Measurements from ENCODE around the gene SAP30L. TPM values are rescaled to one million over a fixed set of nuclear protein-coding genes. Genes with fewer than 3 reads are reported as not detected.
A peak's percentile ranks its signal among the peaks of the same experiment; 100 is the strongest.

SAP30L gene
- total RNA-seq, 1 experiment from 2014 or later = 59.2 TPM

GRCh38 chr5:154419236-154419635, 26.6 kb upstream of the SAP30L start:
- no peak for DNase-seq (ENCODE audit: low read depth)

DNA sequence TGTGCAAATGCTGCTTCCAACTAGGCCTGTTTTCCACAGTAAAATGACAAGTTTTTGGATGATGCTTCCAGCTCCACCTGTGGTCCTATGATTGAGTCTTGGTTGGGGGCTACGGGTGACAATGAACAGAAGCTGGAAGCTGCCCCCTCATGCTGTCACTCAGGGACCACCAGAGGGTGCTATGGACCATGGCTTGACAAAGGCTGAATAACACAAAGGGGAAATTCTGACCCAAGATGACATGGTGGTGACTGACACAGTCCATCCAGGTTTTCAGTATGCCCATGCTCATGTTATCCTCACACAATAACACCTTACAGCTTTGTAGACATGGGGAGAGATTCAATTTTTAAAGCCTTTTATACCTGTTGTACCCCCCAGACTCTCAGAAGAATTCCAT, 23.9 kb upstream of the SAP30L start:
- peak; percentile 24 for DNase-seq (ENCODE audit: low read depth)

DNA sequence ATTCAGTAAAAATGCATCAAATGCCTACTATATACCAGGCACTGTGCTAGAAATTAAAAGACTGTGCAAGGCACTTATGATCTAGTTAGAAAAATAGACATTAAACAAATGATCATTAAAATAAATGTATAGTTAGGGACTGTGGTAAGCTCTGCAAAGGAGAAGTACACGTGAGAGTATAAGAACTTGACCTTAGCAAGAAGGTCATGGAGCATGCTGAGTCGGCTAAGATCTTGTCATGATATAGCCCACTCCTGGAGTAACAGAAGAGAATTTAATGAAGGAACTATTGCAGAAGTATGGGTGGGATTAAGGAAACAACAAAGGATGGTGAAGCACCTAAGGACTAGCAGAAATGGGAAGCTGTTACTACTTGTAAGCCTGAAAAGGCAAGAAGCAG, 23.5 kb upstream of the SAP30L start:
- DNase-seq (ENCODE audit: low read depth) = no peak

- DNase-seq (ENCODE audit: low read depth) = no peak
These were observed 17.6 kb upstream of the SAP30L start for GRCh38 chr5:154428208-154428607.

DNA sequence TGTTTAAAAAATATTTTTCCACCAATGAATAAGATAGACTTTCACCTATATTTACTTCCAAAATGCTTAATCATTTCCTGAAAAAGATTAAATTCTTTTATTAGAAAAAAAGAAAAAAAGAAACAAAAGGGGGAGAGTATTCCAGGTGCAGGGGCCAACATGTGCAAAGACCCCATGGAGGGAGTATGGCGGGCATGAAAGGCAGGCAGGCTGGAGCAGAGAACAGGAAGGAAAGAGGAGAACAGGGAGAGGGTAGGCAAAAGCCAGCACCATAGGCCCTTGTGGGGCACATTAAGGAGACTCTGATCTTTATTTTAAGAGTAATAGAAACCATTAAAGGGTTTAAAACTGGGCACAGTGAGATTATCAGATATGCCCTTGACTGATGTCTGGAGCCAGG, 16.5 kb upstream of the SAP30L start:
- no peak for DNase-seq (ENCODE audit: low read depth)

- DNase-seq (ENCODE audit: low read depth) = no peak
These were observed 15.3 kb upstream of the SAP30L start for GRCh38 chr5:154430466-154430865.

DNA sequence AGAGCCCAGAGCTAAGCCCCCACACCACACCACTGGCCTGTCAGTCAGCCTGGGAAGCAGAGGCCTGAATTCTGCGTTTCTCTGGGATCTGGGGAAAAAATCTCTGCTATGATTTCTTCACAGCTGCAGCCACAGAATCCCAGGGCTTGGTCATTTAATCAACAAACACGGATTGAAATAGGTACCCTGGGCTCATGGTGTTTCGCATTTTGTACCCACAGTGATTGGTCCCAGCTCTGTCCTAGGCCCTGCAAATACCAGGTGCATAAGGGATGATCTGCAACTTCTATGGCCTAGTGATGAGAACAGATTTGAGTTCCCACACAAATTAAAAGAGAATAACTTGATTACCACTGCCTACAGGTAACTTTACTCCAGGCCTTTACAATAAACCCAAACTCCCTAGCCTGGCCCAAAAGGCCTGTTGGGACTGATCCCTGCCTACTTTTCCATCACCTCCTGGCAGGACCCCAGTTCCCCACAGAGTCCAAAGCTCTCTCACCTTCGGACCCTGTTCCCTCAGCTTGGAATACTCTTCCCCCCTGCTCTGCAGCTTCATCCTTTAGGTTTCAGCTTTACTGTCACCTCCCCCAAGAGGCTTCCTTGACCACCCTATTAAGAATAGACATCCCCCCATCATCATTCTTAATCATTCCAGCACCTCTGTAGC, 14.7 kb upstream of the SAP30L start:
- DNase-seq (ENCODE audit: low read depth) = no peak

DNA sequence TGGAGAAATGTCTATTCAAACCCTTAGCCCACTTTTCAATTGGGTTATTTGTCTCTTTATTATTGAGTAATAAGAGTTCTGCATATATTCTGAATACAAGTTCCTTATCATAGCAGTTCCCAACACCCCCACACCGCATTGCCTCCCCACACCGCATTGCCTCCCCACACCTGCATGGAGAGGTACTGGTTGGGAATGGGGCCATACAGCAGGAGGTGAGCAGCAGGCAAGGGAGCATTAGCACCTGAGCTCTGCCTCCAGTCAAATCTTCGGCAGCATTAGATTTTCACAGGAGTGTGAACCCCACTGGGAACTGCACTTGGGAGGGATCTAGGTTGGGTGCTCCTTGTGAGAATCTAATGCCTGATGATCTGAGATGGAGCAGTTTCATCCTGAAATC, 10.6 kb upstream of the SAP30L start:
- no peak for DNase-seq (ENCODE audit: low read depth)

DNA sequence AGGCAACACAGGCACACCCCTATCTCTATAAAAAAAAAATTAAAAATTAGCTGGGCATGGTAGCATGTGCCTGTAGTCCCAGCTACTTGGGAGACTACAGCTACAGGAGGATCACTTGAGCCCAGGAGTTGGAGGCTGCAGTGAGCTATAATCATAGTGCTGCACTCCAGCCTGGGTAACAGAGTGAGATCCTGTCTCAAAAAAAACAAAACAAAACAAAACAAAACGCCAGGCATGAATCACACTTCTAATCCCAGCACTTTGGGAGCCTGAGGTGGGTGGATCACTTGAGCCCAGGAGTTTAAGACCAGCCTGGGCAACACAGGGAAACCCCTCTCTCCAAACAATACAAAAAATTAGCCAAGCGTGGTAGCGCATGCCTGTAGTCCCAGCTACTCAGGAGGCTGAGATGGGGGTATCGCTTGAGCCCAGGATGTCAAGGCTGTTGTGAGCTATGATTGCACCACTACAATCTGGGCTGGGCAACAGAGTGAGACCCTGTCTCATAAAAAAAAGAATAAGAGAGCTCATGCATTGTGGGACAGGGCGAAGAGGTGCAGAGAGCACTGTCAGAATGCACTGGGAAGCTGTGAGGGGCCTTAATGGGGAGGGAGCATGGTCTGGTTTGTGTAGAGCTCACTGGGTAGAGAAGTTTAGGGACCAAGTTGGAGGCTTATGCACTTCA, 8.4 kb upstream of the SAP30L start:
- no peak for DNase-seq (ENCODE audit: low read depth)

DNA sequence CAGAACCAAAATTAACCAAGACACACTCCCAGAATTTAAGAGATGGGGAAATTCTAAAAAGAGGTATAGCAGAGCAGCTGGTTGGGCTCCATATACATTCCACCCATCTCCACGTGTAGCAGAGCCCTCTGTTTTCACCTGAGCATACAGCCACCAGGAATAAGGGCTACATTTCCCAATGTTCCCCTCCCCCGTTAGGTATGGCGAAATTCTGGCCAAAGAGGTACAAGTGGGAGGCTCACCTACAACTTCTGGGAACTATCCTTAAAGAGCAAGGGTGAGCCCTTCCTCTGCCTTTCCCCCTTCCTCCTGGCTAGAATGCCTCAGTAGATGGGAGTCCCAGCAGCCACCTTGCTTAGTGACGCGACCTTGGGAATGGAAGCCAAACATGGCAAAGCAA, 5.3 kb upstream of the SAP30L start:
- no peak for DNase-seq (ENCODE audit: low read depth)

- DNase-seq (ENCODE audit: low read depth) = no peak
These were observed 3.0 kb upstream of the SAP30L start for GRCh38 chr5:154442801-154443200.

DNA sequence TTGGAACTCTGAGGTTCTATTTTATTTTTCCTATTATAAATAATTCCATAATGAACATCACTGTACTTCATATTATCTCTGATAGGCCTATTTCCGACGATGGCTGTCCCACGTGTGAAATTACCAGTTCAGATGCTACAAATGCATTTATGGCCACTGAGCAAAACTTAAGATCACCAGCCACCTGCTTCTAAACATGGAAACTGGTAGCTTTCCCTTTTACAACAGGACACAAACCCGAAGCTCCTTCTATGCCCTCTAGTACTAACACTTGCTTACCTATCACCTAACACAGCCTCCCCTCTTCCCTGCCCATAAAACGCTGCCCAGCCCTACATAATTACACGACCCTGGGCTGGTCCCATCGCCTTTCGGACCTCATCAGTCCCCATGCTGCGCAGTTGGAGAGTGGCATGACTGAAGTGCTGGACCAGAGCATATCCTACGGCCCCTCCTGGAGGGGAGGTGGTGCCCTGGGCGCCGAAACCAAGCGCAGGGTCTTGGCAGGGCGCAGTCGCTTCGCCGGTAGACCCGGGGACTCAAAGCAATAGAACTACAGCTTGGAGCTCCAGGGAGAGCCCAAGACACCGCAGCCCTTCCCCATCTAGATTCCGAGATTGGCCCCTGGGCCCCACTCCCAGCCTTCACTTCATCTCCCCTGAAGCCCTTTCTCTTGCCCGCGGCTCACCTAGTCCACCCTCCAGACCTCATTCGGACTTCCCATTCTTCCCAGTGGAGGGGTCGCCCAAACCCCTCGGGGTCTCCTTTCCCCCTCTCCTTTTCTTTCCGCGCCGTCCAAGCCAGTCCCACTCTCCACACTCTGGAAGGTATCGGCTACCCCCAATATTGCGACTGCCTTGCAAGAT, 1.0 kb upstream of the SAP30L start:
- DNase-seq (ENCODE audit: low read depth) = peak; percentile 20

DNA sequence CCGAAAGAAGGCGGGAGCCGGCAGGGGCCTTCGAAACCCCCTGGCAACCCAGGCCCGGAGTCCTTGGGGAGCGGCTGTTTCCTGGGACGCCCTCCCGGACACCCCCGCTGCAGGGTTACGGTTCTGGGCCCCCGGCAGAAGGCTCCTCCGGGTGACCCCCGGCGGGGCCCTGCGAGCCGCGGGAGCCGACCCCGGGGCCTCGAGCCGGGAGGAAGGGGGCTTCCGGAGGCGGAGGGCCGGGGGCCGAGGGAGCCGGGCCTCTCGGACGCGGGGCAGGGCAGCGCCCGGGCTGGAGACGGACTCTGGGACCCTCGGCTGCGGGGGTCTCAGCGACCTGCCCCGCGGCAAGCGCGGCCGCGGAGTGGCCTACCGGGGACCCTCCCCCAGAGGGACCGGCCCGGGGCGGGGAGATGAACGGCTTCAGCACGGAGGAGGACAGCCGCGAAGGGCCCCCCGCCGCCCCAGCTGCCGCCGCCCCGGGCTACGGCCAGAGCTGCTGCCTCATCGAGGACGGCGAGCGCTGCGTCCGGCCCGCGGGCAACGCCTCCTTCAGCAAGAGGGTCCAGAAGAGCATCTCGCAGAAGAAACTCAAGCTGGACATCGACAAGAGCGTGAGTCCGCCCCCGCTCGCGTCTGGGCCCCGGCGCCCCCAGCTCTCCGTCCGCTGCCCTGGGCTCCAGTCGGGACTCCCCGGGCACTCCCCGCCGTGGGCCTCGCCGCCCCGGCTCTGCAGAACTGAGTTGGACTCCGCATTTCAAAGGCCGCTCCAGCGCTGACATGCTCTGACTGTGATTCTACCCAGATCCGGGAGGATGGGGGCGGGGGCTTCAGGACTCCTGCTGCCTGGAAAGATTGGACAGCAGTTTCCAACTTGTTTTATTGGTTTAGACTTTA, 645 bp downstream of the SAP30L start:
- DNase-seq (ENCODE audit: low read depth) = peak; percentile 72

- DNase-seq (ENCODE audit: low read depth) = no peak
These were observed 1.4 kb downstream of the SAP30L start for GRCh38 chr5:154447089-154447725.

- DNase-seq (ENCODE audit: low read depth) = peak; percentile 70
These were observed 4.0 kb downstream of the SAP30L start for GRCh38 chr5:154449786-154450185.

DNA sequence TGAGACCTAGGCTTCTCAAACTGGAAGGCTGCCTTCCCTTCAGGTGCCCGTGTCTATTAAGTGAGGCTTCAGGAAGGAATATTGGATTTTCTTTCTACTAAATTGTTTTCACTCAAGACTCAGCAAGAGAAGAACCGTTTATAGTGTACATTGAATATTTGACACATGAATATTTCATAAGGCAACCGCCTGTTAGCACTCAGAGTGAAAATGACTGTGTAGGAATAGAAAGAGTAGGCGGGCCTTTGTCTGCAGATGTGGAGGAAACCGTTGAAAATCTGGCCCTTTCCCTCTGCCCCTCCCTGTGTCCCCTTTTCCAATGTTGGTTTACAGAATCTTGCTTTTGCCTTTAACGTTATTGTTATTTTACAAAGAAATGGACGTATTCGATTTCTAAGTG, 6.2 kb downstream of the SAP30L start:
- no peak for DNase-seq (ENCODE audit: low read depth)

DNA sequence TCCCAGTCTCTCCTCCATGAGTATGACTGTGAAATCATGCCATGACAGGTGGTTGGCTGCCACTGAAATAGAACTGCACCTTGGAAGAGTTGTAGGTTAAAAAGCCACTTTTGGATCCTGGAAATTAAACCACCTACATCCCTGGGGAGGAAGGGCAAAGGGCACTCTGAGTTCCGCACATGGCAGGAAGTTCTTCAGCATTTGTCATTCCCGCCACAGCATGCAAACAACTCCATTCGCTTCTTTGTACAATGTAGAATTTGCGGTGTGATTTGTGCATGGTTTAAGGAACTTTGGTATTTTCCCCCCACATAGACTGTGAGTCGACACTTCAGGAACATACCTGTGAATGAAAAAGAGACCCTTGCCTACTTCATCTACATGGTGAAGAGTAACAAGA, 9.8 kb downstream of the SAP30L start:
- DNase-seq (ENCODE audit: low read depth) = no peak

DNA sequence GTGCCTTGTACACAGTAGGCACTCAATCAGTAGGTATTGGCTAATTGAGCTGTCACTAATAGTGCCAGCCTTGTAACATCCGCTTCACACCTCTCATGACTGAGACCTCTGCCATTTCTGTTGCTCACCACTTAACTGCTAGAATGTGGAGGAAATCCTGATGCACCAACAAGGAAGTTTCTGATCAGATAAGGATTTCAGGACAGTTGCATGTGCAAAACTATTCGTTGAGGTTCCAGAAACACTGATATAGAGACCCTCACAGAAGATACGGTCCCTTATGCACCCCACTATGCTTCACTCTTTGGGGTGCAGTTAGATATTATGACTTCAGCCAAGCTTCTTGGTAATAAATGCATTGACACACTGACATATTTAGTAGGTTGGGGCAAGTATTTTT, 10.7 kb downstream of the SAP30L start:
- DNase-seq (ENCODE audit: low read depth) = no peak

DNA sequence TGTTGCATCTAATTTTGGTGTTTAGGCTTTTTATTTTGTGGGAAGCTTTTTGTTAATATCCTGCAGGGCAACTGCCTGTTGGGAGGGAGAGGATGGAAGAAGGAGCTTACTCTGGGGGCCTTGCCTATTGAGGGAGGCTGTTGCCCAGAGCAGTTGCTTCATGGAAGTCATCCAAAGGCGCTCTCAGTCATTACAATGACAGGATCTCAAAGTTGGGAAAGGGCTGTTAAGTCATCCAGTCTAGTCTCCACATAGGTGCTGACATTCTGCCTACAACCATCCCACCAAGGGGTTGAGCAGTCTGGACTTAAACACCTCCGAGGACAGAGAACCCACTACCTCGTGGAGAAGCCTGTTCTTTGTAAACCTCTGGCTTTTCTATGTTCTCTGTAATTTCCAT, 13.2 kb downstream of the SAP30L start:
- no peak for DNase-seq (ENCODE audit: low read depth)

GRCh38 chr5:154460172-154460571, 14.4 kb downstream of the SAP30L start:
- DNase-seq (ENCODE audit: low read depth) = no peak

- DNase-seq (ENCODE audit: low read depth) = no peak
These were observed 15.7 kb downstream of the SAP30L start for GRCh38 chr5:154461531-154461930.

Measured in M059J (cell line).